ENCODE results near the gene SNX30. TPM values are rescaled to one million over a fixed set of nuclear protein-coding genes. Genes with fewer than 3 reads are reported as not detected.

Gene SNX30
- total RNA-seq, 1 experiment from 2014 or later = 6.9 TPM

DNA sequence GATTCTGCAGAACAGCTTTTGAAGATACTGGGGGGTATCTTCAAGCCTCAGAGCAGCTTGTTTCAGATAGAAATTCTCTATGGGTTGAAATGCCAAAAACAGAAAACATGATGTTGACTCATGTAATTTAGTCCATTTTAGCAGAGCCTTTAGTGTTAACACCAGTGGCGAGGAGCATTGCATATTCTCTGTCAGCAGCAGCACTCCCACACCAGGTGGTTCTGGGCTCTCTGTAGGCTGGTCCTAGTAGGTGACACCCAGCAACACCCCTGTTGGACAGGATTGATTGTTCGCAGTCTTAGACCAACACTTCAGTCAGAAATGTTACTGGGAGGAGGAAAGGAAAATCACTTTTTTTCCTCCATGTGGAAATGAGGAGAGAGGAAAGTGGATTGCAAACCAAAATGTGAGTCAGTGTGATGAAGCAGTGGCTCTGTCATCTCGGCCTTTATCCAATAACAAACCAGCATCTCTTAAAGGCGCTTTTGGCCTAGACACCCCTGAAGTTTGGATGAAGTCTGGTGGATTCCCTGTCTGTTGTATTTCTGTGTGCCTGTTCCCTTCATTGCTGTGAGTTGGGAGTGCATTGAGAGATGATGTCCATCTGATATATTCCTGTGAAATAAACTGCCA is 123.3 kb downstream of the SNX30 start:
- ChIA-PET POLR2A (no interaction called here), CTCF (no interaction called here)
- no TSS peak for BruUV-seq (replicated peaks)
- Histone ChIP-seq H3K27me3 (ENCODE audit: control insufficient read depth, insufficient read depth, low read length) (no peaks in the 10 kb centered on the region), H3K9me3 (ENCODE audit: control insufficient read depth, insufficient read depth, low read depth, low read length) (no peaks in the 10 kb centered on the region), H3K4me1 (ENCODE audit: control insufficient read depth, insufficient read depth, low read length) (no peaks in the 10 kb centered on the region), H3K36me3 (ENCODE audit: control insufficient read depth, insufficient read depth, low read length) (no peaks in the 10 kb centered on the region), H3K27ac (ENCODE audit: low read length) (no peak overlapping the region), H3K4me3 (ENCODE audit: low read depth in 2 of 2, low read length in 2 of 2) (no peak overlapping the region)
- ATAC-seq (no peak), DNase-seq (ENCODE audit: low read depth, low spot score) (no peak)
- TF ChIP-seq, protein P1, sequence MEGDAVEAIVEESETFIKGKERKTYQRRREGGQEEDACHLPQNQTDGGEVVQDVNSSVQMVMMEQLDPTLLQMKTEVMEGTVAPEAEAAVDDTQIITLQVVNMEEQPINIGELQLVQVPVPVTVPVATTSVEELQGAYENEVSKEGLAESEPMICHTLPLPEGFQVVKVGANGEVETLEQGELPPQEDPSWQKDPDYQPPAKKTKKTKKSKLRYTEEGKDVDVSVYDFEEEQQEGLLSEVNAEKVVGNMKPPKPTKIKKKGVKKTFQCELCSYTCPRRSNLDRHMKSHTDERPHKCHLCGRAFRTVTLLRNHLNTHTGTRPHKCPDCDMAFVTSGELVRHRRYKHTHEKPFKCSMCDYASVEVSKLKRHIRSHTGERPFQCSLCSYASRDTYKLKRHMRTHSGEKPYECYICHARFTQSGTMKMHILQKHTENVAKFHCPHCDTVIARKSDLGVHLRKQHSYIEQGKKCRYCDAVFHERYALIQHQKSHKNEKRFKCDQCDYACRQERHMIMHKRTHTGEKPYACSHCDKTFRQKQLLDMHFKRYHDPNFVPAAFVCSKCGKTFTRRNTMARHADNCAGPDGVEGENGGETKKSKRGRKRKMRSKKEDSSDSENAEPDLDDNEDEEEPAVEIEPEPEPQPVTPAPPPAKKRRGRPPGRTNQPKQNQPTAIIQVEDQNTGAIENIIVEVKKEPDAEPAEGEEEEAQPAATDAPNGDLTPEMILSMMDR (IDR thresholded peaks at IDR 0.05) = no peak
- TF ChIP-seq, protein P2, sequence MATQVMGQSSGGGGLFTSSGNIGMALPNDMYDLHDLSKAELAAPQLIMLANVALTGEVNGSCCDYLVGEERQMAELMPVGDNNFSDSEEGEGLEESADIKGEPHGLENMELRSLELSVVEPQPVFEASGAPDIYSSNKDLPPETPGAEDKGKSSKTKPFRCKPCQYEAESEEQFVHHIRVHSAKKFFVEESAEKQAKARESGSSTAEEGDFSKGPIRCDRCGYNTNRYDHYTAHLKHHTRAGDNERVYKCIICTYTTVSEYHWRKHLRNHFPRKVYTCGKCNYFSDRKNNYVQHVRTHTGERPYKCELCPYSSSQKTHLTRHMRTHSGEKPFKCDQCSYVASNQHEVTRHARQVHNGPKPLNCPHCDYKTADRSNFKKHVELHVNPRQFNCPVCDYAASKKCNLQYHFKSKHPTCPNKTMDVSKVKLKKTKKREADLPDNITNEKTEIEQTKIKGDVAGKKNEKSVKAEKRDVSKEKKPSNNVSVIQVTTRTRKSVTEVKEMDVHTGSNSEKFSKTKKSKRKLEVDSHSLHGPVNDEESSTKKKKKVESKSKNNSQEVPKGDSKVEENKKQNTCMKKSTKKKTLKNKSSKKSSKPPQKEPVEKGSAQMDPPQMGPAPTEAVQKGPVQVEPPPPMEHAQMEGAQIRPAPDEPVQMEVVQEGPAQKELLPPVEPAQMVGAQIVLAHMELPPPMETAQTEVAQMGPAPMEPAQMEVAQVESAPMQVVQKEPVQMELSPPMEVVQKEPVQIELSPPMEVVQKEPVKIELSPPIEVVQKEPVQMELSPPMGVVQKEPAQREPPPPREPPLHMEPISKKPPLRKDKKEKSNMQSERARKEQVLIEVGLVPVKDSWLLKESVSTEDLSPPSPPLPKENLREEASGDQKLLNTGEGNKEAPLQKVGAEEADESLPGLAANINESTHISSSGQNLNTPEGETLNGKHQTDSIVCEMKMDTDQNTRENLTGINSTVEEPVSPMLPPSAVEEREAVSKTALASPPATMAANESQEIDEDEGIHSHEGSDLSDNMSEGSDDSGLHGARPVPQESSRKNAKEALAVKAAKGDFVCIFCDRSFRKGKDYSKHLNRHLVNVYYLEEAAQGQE (IDR thresholded peaks at IDR 0.05; ENCODE audit: insufficient read depth in 1 of 2, low read depth in 2 of 2, low read length in 1 of 2) = no peak
- TF ChIP-seq POLR2AphosphoS5 (IDR thresholded peaks at IDR 0.05; ENCODE audit: low read depth, low read length) = no peak
- no peak for TF ChIP-seq SIN3A (IDR thresholded peaks at IDR 0.05; ENCODE audit: borderline replicate concordance, insufficient read depth, low read depth, low read length)
- no peak for TF ChIP-seq TCF7L2 (IDR thresholded peaks at IDR 0.05; ENCODE audit: low read depth, low read length)
- in situ Hi-C loops (cut with HindIII; ENCODE audit: low pct_unique_long_range_greater_than_20kb, low sequenced_read_pairs) (no loop called here), intact Hi-C loops (cut with micrococcal nuclease; ENCODE audit: unreplicated experiment) (no loop called here)

DNA sequence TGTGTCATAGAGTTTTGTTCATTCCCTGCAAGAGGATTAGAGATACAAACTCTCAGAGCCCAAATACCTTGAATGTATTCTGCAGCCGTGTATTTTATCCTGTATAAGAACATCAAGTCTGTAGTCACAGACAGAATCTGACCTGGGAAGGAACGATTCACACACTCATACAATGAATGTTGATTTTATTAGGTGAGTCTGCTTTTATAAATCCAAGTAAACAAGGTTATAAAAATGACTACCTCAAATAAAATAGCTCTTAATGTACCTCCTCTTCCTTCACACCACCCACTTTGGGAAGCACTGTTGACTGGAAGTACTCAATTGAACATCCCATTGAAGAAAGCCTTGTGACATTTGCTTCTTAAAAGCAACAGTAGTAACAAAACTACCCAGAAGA is 128.2 kb downstream of the SNX30 start:
- Histone ChIP-seq H3K27ac (ENCODE audit: low read length) (no peak overlapping the region), H3K9me3 (ENCODE audit: control insufficient read depth, insufficient read depth, low read depth, low read length) (no peaks in the 10 kb centered on the region), H3K27me3 (ENCODE audit: control insufficient read depth, insufficient read depth, low read length) (no peaks in the 10 kb centered on the region), H3K4me1 (ENCODE audit: control insufficient read depth, insufficient read depth, low read length) (no peaks in the 10 kb centered on the region), H3K36me3 (ENCODE audit: control insufficient read depth, insufficient read depth, low read length) (no peaks in the 10 kb centered on the region), H3K4me3 (ENCODE audit: low read depth in 2 of 2, low read length in 2 of 2) (no peak overlapping the region)
- BruUV-seq (replicated peaks) = no TSS peak
- POLR2A ChIA-PET = no interaction called here
- ATAC-seq (no peak), DNase-seq (ENCODE audit: low read depth, low spot score) (no peak)
- CTCF ChIA-PET = no interaction called here
- intact Hi-C loops (cut with micrococcal nuclease; ENCODE audit: unreplicated experiment) = no loop called here
- in situ Hi-C loops (cut with HindIII; ENCODE audit: low pct_unique_long_range_greater_than_20kb, low sequenced_read_pairs) = no loop called here
- TF ChIP-seq TCF7L2 (IDR thresholded peaks at IDR 0.05; ENCODE audit: low read depth, low read length) = no peak
- no peak for TF ChIP-seq POLR2AphosphoS5 (IDR thresholded peaks at IDR 0.05; ENCODE audit: low read depth, low read length)
- no peak for TF ChIP-seq SIN3A (IDR thresholded peaks at IDR 0.05; ENCODE audit: borderline replicate concordance, insufficient read depth, low read depth, low read length)

DNA sequence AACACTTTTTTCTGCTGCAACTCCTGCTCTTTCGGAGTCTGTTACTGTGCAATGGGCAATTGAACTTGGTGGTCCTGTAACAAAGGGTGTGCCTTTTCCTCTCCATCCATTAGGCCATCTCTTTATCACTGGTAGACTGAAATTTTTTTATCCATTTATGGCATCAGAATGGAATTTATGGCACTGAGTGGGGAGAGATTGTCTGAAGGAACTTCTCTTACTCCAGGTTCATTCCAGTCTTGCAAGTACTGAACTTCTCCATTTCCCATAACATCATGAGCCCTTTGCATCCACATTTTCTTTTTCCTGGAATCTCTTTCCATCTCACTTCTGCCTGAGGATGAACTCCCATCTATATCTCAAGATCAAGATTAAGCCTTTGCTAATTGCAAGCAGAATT is 130.1 kb downstream of the SNX30 start:
- TF ChIP-seq SIN3A (IDR thresholded peaks at IDR 0.05; ENCODE audit: borderline replicate concordance, insufficient read depth, low read depth, low read length) (no peak), TCF7L2 (IDR thresholded peaks at IDR 0.05; ENCODE audit: low read depth, low read length) (no peak), POLR2AphosphoS5 (IDR thresholded peaks at IDR 0.05; ENCODE audit: low read depth, low read length) (no peak)
- TF ChIP-seq, protein P2 (IDR thresholded peaks at IDR 0.05; ENCODE audit: insufficient read depth in 1 of 2, low read depth in 2 of 2, low read length in 1 of 2) = no peak
- TF ChIP-seq, protein P1 (IDR thresholded peaks at IDR 0.05) = no peak
- ATAC-seq = no peak
- H3K9me3 ChIP-seq (ENCODE audit: control insufficient read depth, insufficient read depth, low read depth, low read length) = no peaks in the 10 kb centered on the region
- DNase-seq (ENCODE audit: low read depth, low spot score) = no peak
- no TSS peak for BruUV-seq (replicated peaks)
- no peak overlapping the region for H3K4me3 ChIP-seq (ENCODE audit: low read depth in 2 of 2, low read length in 2 of 2)
- CTCF ChIA-PET = no interaction called here
- intact Hi-C loops (cut with micrococcal nuclease; ENCODE audit: unreplicated experiment) = no loop called here
- H3K36me3 ChIP-seq (ENCODE audit: control insufficient read depth, insufficient read depth, low read length) = no peaks in the 10 kb centered on the region
- in situ Hi-C loops (cut with HindIII; ENCODE audit: low pct_unique_long_range_greater_than_20kb, low sequenced_read_pairs) = no loop called here
- H3K27ac ChIP-seq (ENCODE audit: low read length) = no peak overlapping the region
- POLR2A ChIA-PET = no interaction called here
- no peaks in the 10 kb centered on the region for H3K4me1 ChIP-seq (ENCODE audit: control insufficient read depth, insufficient read depth, low read length)
- H3K27me3 ChIP-seq (ENCODE audit: control insufficient read depth, insufficient read depth, low read length) = no peaks in the 10 kb centered on the region

All from Panc1 (cell line).